HFFc6 (cell line): ENCODE results near the gene KCNH3. TPM values are rescaled to one million over a fixed set of nuclear protein-coding genes. Genes with fewer than 3 reads are reported as not detected.

Experiments used
- DNase-seq: peaks from one replicate; pipeline ENCODE4 v3.0.0-alpha.2; 2018
- H3K27ac Mint-ChIP-seq: 2 replicates; pipeline ENCODE4 v1.8.0; 2020; ENCODE audit warnings: mild to moderate bottlenecking, mixed read lengths
- H3K27me3 Mint-ChIP-seq: 2 replicates; pipeline ENCODE4 v1.8.0; 2021; ENCODE audit warnings: mild to moderate bottlenecking, moderate library complexity, mixed read lengths; ENCODE audit not compliant: insufficient read depth
- H3K36me3 Mint-ChIP-seq: 2 replicates; pipeline ENCODE4 v1.8.0; 2021; ENCODE audit warnings: low read depth, mixed read lengths
- H3K4me1 Mint-ChIP-seq: 2 replicates; pipeline ENCODE4 v1.8.0; 2020; ENCODE audit warnings: low read depth, mixed read lengths
- H3K4me3 Mint-ChIP-seq: 2 replicates; pipeline ENCODE4 v1.8.0; 2020; ENCODE audit warnings: mild to moderate bottlenecking, moderate library complexity, mixed read lengths
- H3K9me3 Mint-ChIP-seq: 2 replicates; pipeline ENCODE4 v1.8.0; 2020; ENCODE audit warnings: mild to moderate bottlenecking, mixed read lengths
- total RNA-seq, 6 experiments: library from RNA; stranded (reverse); fragmentation: NEBNext Ultra II Directional; extraction: Animal tissue kit (Norgen Biotek cat#: 25700); gene quantifications; 2 replicates in 1 of 6; 3 replicates in 5 of 6; pipeline ENCODE4 v1.2.3, GENCODE V29; 2021
- TF ChIP-seq, protein P1 (sequence below): fragments of 200-600 bp; sonication (generic); IDR thresholded peaks from 2 replicates; pipeline ENCODE4 v1.5.0; 2021; ENCODE audit warnings: antibody characterized with exemption, mild to moderate bottlenecking

Gene KCNH3
- total RNA-seq, 6 experiments from 2014 or later = 0.05 to 0.10 TPM; not detected in 4

DNA sequence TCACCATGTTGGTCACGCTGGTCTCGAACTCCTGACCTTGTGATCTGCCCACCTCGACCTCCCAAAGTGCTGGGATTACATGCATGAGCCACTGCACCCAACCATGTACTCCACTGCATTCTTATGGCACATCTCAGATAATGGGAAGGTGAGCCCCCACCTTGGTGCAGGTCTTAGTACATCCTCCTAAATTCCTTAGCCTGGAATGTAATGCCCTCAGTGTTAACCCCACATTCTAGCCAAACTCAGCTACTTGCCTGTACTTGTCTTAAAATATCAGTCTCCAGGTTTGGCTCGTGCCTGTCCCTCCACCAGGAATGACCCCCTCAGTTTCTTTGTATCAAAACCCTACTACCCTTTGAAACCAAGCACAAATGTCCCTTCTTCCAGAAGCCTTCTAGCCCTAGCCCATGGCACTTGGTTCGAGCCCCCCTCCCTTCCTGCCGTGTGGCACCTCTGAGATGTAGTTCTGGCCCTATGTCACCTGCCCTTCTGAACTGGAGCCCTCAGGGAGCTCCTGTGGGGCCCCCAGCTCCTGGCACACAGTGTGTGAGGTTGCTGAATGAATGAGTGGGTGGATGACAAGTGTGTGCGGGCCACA is 8.4 kb downstream of the KCNH3 start:
- no peaks in the 10 kb centered on the region for H3K36me3 Mint-ChIP-seq
- H3K4me3 Mint-ChIP-seq = no peak overlapping the region
- H3K27ac Mint-ChIP-seq = no peak overlapping the region
- TF ChIP-seq, protein P1, sequence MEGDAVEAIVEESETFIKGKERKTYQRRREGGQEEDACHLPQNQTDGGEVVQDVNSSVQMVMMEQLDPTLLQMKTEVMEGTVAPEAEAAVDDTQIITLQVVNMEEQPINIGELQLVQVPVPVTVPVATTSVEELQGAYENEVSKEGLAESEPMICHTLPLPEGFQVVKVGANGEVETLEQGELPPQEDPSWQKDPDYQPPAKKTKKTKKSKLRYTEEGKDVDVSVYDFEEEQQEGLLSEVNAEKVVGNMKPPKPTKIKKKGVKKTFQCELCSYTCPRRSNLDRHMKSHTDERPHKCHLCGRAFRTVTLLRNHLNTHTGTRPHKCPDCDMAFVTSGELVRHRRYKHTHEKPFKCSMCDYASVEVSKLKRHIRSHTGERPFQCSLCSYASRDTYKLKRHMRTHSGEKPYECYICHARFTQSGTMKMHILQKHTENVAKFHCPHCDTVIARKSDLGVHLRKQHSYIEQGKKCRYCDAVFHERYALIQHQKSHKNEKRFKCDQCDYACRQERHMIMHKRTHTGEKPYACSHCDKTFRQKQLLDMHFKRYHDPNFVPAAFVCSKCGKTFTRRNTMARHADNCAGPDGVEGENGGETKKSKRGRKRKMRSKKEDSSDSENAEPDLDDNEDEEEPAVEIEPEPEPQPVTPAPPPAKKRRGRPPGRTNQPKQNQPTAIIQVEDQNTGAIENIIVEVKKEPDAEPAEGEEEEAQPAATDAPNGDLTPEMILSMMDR = no peak
- no peak for DNase-seq
- H3K4me1 Mint-ChIP-seq = no peaks in the 10 kb centered on the region
- peaks cover 47% of the 10 kb centered on the region for H3K27me3 Mint-ChIP-seq
- H3K9me3 Mint-ChIP-seq = no peaks in the 10 kb centered on the region

DNA sequence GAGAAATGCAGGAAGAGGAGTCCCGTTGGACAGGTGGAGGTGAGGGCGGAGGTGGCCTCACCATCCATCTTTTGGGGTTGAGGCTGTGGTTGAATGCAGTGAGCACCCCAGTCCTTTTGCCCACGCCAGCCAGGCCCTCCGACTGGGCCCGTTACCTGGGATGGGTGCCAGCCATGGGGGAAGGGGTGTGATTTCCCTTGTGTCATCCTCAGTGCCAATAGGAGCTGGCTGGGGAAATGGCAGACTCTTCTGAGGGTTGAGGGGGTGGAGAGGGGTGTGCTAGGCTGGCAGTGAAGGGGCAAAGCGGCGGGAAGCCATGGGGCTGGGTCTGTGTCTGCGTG is 9.6 kb downstream of the KCNH3 start:
- DNase-seq = no peak
- TF ChIP-seq, protein P1 = no peak
- no peaks in the 10 kb centered on the region for H3K9me3 Mint-ChIP-seq
- no peaks in the 10 kb centered on the region for H3K4me1 Mint-ChIP-seq
- no peak overlapping the region for H3K4me3 Mint-ChIP-seq
- no peak overlapping the region for H3K27ac Mint-ChIP-seq
- no peaks in the 10 kb centered on the region for H3K36me3 Mint-ChIP-seq
- peaks cover 46% of the 10 kb centered on the region for H3K27me3 Mint-ChIP-seq

GRCh38 chr12:49548822-49549648 is 10.2 kb downstream of the KCNH3 start:
- H3K9me3 Mint-ChIP-seq = no peaks in the 10 kb centered on the region
- TF ChIP-seq, protein P1 = peak; percentile 50; the same call in 1 of the 2 replicates
- no peak for DNase-seq
- H3K36me3 Mint-ChIP-seq = no peaks in the 10 kb centered on the region
- no peak overlapping the region; the same call in 1 of the 2 replicates for H3K4me3 Mint-ChIP-seq
- no peaks in the 10 kb centered on the region for H3K4me1 Mint-ChIP-seq
- H3K27me3 Mint-ChIP-seq = peaks cover 47% of the 10 kb centered on the region
- H3K27ac Mint-ChIP-seq = no peak overlapping the region

DNA sequence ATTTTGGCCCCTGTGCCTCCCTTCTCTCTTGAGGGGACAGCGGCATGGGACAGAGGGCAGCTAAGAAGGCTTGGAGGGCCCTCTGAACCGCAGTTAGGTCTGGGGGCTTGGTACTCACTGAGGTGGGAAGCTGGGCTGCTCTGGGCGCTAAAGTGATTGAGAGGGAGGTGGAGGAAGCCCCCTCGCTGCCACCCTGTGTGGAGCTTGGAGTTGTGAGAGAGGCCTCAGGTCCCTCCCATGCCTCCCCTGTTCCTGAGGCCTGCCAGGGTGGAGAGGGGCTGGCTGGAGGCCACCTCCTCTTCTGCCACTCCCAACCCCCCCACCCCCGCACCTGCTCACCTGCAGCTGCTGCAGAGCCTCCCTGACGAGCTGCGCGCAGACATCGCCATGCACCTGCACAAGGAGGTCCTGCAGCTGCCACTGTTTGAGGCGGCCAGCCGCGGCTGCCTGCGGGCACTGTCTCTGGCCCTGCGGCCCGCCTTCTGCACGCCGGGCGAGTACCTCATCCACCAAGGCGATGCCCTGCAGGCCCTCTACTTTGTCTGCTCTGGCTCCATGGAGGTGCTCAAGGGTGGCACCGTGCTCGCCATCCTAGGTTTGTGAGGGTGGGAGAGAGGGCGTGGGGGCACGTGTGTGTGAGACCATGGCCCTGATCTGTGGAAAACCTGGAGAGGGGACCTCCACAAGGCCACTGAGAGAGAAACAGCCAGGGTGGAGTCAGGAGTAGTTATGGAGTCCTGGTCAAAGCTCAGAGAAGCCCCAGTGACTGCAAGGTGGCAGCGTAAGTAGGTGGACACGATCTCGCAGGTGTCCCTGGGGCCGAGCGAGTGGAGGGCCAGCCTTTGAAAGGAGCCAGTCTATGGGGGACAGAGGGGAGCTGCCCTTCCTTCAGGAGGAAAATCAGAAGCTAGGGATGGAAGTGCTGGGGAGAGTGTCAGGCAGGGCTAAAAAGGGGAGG is 11.2 kb downstream of the KCNH3 start:
- no peak for DNase-seq
- Mint-ChIP-seq H3K4me1 (no peaks in the 10 kb centered on the region), H3K27ac (no peak overlapping the region), H3K9me3 (no peaks in the 10 kb centered on the region), H3K27me3 (peaks cover 38% of the 10 kb centered on the region), H3K36me3 (no peaks in the 10 kb centered on the region), H3K4me3 (no peak overlapping the region)
- TF ChIP-seq, protein P1 = no peak

GRCh38 chr12:49550693-49551252 is 11.9 kb downstream of the KCNH3 start:
- H3K36me3 Mint-ChIP-seq = no peaks in the 10 kb centered on the region
- H3K27ac Mint-ChIP-seq = no peak overlapping the region
- H3K9me3 Mint-ChIP-seq = no peaks in the 10 kb centered on the region
- no peak overlapping the region for H3K4me3 Mint-ChIP-seq
- TF ChIP-seq, protein P1 = no peak
- H3K4me1 Mint-ChIP-seq = no peaks in the 10 kb centered on the region
- H3K27me3 Mint-ChIP-seq = peaks cover 38% of the 10 kb centered on the region
- no peak for DNase-seq
